Peyer's patch (tissue), 4 donors: ENCODE data around the gene MBD3L4. TPM values are rescaled to one million over a fixed set of nuclear protein-coding genes. Genes with fewer than 3 reads are reported as not detected.
A peak's percentile ranks its signal among the peaks of the same experiment; 100 is the strongest.
"Not testable (repeated sequence)": the region's sequence is repeated elsewhere in the genome, so short reads cannot be mapped to it uniquely, and the experiment has no call there.

Experiments
- DNase-seq, 3 donors: peaks; one replicate each; pipeline ENCODE4 v3.0.0-alpha.2; 2017 to 2019
- H3K27ac ChIP-seq, 4 donors: fragments of 200-600 bp; sonication (generic); one replicate each; pipeline ENCODE4 v1.5.1; 2016 to 2019
- H3K27me3 ChIP-seq, 2 donors: fragments of 200-600 bp; sonication (generic); one replicate each; pipeline ENCODE4 v1.5.1; 2019
- H3K36me3 ChIP-seq, 3 donors: fragments of 200-600 bp; sonication (generic); one replicate each; pipeline ENCODE4 v1.5.1; 2016 to 2019
- H3K4me1 ChIP-seq, 4 donors: fragments of 200-600 bp; sonication (generic); one replicate each; pipeline ENCODE4 v1.5.1; 2016 to 2019
- H3K4me3 ChIP-seq, 4 donors: fragments of 200-600 bp; sonication (generic); 1 replicate in 3 of 4; 2 replicates in 1 of 4; pipeline ENCODE4 v1.5.1; 2016 to 2019; ENCODE audit warnings: mild to moderate bottlenecking in 1 of 4
- H3K9me3 ChIP-seq, 4 donors: fragments of 200-600 bp; sonication (generic); one replicate each; pipeline ENCODE4 v1.5.1; 2016 to 2019; ENCODE audit warnings: mild to moderate bottlenecking in 1 of 4
- CTCF ChIP-seq, 6 experiments: fragments of 450-650 bp in 4 of 6; fragments of 200-600 bp in 2 of 6; sonication (generic) in 1 of 6; IDR thresholded peaks; one replicate each; pipeline ENCODE4 v1.5.1; 2017 to 2019; ENCODE audit warnings: antibody characterized with exemption in 6 of 6, mild to moderate bottlenecking in 3 of 6, moderate library complexity in 1 of 6
- POLR2A ChIP-seq, 2 donors: fragments of 450-650 bp; IDR thresholded peaks; one replicate each; pipeline ENCODE4 v1.5.1; 2017; ENCODE audit warnings: antibody characterized with exemption in 2 of 2, mild to moderate bottlenecking in 2 of 2, moderate library complexity in 2 of 2
- total RNA-seq, 4 donors: library from RNA; depleted of rRNA; stranded (reverse); fragments of >200 nt; gene quantifications; one replicate each; pipeline ENCODE4 v1.1.0, GENCODE V29; 2016

The MBD3L4 gene
- total RNA-seq, 4 donors from 2014 or later, result not detected

DNA sequence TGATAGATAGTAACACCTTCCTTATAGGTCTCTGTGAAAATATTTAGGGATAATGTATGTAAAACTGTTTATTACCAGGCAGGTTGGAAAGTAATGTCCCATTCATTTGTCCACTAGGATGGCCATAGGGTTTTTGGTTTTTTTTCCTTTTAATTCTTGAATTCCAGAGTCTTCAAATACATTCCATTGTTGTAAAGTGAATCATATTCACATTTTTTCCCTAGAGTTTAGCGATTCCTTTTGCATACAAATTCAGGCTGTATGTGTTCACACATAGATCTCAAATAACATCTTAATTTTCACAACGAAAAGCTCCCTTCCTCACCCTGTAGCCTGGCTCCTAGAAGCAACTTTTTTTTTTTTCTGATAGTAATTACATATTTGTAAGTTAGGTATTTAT lies 27.7 kb upstream of the MBD3L4 start:
- Histone ChIP-seq H3K9me3 (no peaks in the 10 kb centered on the region), H3K4me3 (no peak overlapping the region), H3K27ac (no peak overlapping the region), H3K27me3 (no peaks in the 10 kb centered on the region), H3K4me1 (peaks cover 0 to 10% (median 7%) of the 10 kb centered on the region in 4 donors), H3K36me3 (peaks cover 0 to 21% (median 0%) of the 10 kb centered on the region in 3 donors)
- TF ChIP-seq POLR2A (IDR thresholded peaks at IDR 0.05), result no peak
- no peak for TF ChIP-seq CTCF (IDR thresholded peaks at IDR 0.05)
- DNase-seq, result no peak

DNA sequence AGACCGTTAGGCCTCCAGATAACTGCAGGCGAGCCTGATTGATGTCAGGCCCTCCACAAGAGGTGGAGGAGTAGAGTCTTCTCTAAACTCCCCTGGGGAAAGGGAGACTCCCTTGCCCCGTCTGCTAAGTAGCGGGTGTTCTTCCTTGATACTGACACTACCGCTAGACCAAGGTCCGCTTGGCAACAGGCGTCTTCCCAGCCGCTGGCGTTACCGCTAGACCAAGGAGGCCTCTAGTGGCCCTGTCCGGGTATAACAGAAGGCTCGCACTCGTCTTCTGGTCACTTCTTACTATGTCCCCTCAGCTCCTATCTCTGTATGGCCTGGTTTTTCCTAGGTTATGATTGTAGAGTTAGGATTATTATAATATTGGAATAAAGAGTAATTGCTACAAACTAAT lies 27.1 kb upstream of the MBD3L4 start:
- peaks cover 0 to 15% (median 0%) of the 10 kb centered on the region in 3 donors for H3K36me3 ChIP-seq
- H3K9me3 ChIP-seq, H3K4me3 ChIP-seq, H3K27me3 ChIP-seq, H3K27ac ChIP-seq, H3K4me1 ChIP-seq: not testable (repeated sequence)
- DNase-seq, result peak in 2 of 3 donors; percentile 53 to 61
- peak in 3 of 6 experiments; percentile 19 to 38 (median 30) for TF ChIP-seq CTCF (IDR thresholded peaks at IDR 0.05)

- no peak for DNase-seq
- Histone ChIP-seq H3K27me3 (no peaks in the 10 kb centered on the region), H3K4me3 (no peak overlapping the region), H3K9me3 (no peaks in the 10 kb centered on the region), H3K36me3 (no peaks in the 10 kb centered on the region), H3K4me1 (no peaks in the 10 kb centered on the region), H3K27ac (no peak overlapping the region)
- no peak for TF ChIP-seq CTCF (IDR thresholded peaks at IDR 0.05)
- TF ChIP-seq POLR2A (IDR thresholded peaks at IDR 0.05), result no peak
Measured at GRCh38 chr19:7063764-7064418, 23.9 kb upstream of the MBD3L4 start.

DNA sequence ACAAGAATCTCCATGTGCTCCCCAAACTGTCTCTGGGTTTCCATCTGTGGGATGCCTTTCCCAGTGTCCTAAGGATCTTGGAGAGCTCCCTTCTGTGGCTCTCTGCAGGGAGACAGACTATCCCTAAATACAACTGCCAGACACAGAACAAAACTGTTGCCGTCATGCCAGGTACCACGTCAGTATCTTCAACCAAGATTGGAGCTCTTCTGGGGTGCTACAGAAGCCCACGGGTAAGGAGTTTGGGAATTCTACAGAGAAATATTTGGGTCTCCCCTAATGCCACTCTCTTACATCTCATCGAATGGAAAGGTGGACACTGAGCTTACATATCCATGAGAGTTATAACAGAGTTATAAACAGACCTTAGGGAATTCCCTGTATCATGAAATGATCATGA lies 23.4 kb upstream of the MBD3L4 start:
- H3K4me1 ChIP-seq, result no peaks in the 10 kb centered on the region
- H3K27me3 ChIP-seq, result no peaks in the 10 kb centered on the region
- no peak for TF ChIP-seq POLR2A (IDR thresholded peaks at IDR 0.05)
- TF ChIP-seq CTCF (IDR thresholded peaks at IDR 0.05), result no peak
- H3K9me3 ChIP-seq, result no peaks in the 10 kb centered on the region
- DNase-seq, result no peak
- H3K36me3 ChIP-seq, result no peaks in the 10 kb centered on the region
- H3K27ac ChIP-seq, result no peak overlapping the region
- H3K4me3 ChIP-seq, result no peak overlapping the region

- not testable (repeated sequence) for H3K27ac ChIP-seq, DNase-seq, H3K4me1 ChIP-seq, H3K27me3 ChIP-seq, H3K36me3 ChIP-seq, H3K9me3 ChIP-seq, H3K4me3 ChIP-seq
Measured at GRCh38 chr19:7059977-7060376, 20.0 kb upstream of the MBD3L4 start.

- not testable (repeated sequence) for H3K9me3 ChIP-seq, H3K36me3 ChIP-seq, DNase-seq, H3K4me3 ChIP-seq, H3K4me1 ChIP-seq, H3K27me3 ChIP-seq, H3K27ac ChIP-seq
Measured at GRCh38 chr19:7058576-7058975, 18.6 kb upstream of the MBD3L4 start, which contains the start of gene MBD3L3. MBD3L3 (minus strand) TSS chr19:7058676; CDS start chr19:7058605, 71 bp downstream.

- not testable (repeated sequence) for H3K36me3 ChIP-seq, H3K4me1 ChIP-seq, H3K9me3 ChIP-seq, H3K27ac ChIP-seq, DNase-seq, H3K4me3 ChIP-seq, H3K27me3 ChIP-seq
Measured at GRCh38 chr19:7056371-7056770, 16.4 kb upstream of the MBD3L4 start.

DNA sequence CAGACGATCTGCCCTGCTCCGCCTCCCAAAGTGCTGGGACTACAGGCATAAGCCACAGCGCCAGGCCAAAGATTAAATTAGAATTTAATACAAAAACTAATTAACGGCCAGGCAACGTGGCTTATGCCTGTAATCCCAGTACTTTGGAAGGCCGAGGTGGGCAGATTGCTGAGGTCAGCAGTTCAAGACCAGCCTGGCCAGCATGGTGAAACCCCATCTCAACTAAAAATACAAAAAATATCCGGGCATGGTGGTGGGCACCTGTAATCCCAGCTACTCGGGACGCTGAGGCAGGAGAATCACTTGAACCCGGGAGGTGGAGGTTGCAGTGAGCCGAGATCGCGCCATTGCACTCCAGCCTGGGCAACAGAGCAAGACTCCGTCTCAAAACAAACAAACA lies 15.7 kb upstream of the MBD3L4 start:
- H3K36me3 ChIP-seq, H3K27me3 ChIP-seq: not testable (repeated sequence)

GRCh38 chr19:7054635-7055368 lies 14.8 kb upstream of the MBD3L4 start:
- H3K9me3 ChIP-seq, H3K36me3 ChIP-seq, H3K4me1 ChIP-seq, H3K27me3 ChIP-seq, H3K27ac ChIP-seq, H3K4me3 ChIP-seq, DNase-seq: not testable (repeated sequence)

More for the DNA sequence above, 15.7 kb upstream of the MBD3L4 start:
- not testable (repeated sequence) for H3K4me3 ChIP-seq, H3K4me1 ChIP-seq, H3K9me3 ChIP-seq, DNase-seq, H3K27ac ChIP-seq

DNA sequence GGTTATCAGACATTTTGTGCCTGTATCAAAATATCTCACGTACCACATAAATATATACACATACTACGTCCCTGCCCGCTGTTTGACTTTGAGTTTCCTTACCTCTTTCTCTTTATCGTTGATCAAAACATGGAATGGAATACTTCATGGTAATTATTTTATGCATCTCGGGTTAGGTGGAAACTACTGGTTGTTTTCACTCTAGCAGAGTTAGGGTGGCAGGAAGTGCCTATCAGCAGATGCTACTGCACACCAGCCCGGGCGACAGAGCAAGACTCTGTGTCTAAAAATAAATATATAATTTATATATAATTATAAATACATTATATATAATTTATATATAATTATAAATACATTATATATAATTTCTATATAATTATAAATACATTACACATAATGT lies 12.9 kb upstream of the MBD3L4 start:
- not testable (repeated sequence) for H3K36me3 ChIP-seq, H3K9me3 ChIP-seq, H3K27me3 ChIP-seq, H3K4me1 ChIP-seq, H3K27ac ChIP-seq, H3K4me3 ChIP-seq, DNase-seq
